ENCODE data around the gene TSPAN4. TPM values are rescaled to one million over a fixed set of nuclear protein-coding genes. Genes with fewer than 3 reads are reported as not detected.
A peak's percentile ranks its signal among the peaks of the same experiment; 100 is the strongest.

Gene TSPAN4
- total and polyA plus RNA-seq, 4 donors = 27.2 to 151 (median 78.6) TPM

DNA sequence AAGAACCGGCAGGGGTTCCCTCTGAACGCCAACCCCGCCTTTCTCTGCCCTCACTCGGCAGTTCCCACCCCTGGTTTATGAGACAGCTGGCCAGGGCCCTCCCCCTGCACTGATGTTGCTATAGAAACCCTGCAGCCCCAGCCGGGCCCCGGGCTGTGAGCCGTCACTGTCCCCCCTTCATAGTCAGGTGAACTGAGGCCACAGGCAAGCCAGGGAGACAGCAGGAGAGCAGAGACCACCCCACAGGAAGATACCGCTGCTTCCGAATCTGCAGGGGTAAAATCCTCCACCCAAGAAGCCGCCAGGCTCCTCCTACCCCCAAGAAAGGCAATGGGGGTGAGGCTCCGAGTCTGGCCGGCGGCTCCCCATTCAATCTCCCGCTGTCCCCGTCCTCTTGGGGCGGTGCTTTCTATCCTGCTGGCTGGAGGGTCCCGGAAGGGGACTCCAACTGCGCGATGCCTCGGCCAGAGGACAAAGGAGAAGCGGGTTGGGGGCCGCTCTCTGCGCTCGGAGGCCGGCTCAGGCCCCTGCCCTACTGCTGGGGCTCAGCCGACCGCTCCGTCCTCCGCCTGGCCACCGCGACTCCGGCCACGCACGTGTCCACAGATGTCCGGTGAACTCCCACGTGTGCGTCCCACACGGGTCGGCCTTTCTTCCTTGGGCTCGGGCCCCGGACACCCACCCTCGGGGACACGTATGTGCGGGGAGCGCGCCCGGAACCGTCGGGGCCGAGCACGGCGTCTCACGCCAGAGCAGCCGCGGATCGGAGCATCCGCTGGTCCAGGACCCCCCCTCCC, 45.2 kb upstream of the TSPAN4 start:
- no peaks in the 10 kb centered on the region for H3K27me3 ChIP-seq (ENCODE audit: control insufficient read depth, insufficient read depth, low read length)
- H3K27ac ChIP-seq (ENCODE audit: low read depth, low read length) = peak overlapping the region; percentile 96
- H3K9me3 ChIP-seq (ENCODE audit: control insufficient read depth, insufficient read depth, low read length) = no peaks in the 10 kb centered on the region
- under 1% methylated on average over 57 of the region's 57 CpGs for WGBS (ENCODE audit: insufficient coverage)
- peaks cover 71% of the 10 kb centered on the region for H3K36me3 ChIP-seq (ENCODE audit: control insufficient read depth, insufficient read depth, low read length)
- H3K4me3 ChIP-seq (ENCODE audit: low read depth, low read length) = peak overlapping the region; percentile 86
- DNase-seq (ENCODE audit: low read depth in 4 of 6, low spot score in 6 of 6) = peak in 3 of 6 donors; percentile 76 to 95 (median 92)
- H3K4me1 ChIP-seq (ENCODE audit: control insufficient read depth, insufficient read depth, low read length) = peaks cover 44% of the 10 kb centered on the region

DNA sequence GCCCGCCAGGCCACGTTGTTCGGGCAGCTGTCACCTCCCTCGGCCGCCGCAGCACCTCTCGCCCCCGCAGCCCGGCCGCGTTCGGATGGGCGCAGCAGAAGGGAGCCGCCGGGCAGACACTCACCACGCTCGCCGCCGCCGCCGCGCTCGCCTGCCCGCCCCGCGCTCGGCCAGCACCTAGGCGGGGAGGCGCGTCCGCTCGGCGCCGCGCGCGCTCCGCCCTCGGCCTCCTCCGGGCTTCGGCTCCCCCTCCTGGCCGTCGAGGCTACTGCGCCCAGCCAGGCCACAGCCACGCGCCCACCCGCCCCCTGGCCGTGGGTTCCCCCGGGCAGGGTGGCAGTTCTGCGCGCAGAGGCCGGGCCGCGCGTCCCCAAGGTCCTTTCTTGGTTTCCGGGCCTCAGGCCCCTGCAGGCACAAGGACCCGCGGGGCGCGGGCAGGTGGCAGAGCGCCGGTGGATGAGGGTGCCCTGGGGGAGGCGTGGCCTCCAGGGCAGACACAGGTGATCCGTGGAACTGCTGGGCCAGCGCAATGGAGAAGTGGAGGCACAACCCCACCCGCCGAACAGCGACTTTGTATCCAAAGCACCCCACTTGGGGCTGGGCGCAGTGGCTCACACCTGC, 44.4 kb upstream of the TSPAN4 start, which contains the start of gene SLC25A22:
TSS of gene SLC25A22 (minus strand) at position 189 of the 621 bp plus-strand sequence. CDS start 3,275 bp downstream, outside the sequence.
- peak in 4 of 6 donors; percentile 71 to 95 (median 86) for DNase-seq (ENCODE audit: low read depth in 4 of 6, low spot score in 6 of 6)
- Histone ChIP-seq H3K4me3 (ENCODE audit: low read depth, low read length) (peak within 1 kb of the TSS; percentile 86), H3K27ac (ENCODE audit: low read depth, low read length) (peak within 1 kb of the TSS; percentile 96), H3K27me3 (ENCODE audit: control insufficient read depth, insufficient read depth, low read length) (no peaks in the 10 kb centered on the region), H3K4me1 (ENCODE audit: control insufficient read depth, insufficient read depth, low read length) (peaks cover 46% of the 10 kb centered on the region), H3K36me3 (ENCODE audit: control insufficient read depth, insufficient read depth, low read length) (peaks cover 71% of the 10 kb centered on the region), H3K9me3 (ENCODE audit: control insufficient read depth, insufficient read depth, low read length) (no peaks in the 10 kb centered on the region)
- WGBS (ENCODE audit: insufficient coverage) = 4% methylated on average over 69 of the region's 69 CpGs

DNA sequence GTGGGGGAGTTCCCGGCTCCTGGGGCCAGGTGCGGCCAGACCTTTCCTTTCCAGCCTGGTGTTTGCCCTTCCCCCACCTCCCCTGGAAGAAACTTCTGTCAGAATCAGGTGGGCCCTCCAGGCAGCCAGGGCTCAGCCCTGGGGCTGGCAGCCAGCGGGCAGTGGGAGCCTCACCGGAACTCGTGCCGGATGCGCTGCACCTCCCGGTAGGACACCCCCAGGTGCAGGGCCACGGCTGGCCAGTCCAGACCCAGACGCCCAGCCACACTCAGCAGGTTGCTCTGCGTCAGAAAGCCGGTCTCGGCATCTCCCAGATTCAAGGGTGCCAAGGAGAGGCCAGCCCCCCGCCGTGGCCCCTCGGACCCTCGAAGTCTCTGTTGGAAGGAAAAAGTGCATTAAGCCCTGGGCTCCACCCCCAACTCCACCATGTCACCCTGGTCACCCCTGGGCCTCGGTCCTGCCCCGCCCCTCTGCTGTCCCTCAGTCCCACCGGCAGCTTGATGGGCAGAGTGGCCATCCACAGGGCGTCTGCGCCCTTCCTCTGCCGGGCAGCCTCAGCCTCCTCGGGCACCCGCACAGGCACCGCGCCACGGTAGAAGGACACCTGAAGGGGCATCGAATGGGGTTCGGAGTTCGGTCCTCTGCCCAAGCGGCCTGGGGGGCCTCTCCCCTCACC, 42.9 kb upstream of the TSPAN4 start:
- Histone ChIP-seq H3K27me3 (ENCODE audit: control insufficient read depth, insufficient read depth, low read length) (no peaks in the 10 kb centered on the region), H3K4me3 (ENCODE audit: low read depth, low read length) (no peak overlapping the region), H3K4me1 (ENCODE audit: control insufficient read depth, insufficient read depth, low read length) (peaks cover 53% of the 10 kb centered on the region), H3K36me3 (ENCODE audit: control insufficient read depth, insufficient read depth, low read length) (peaks cover 65% of the 10 kb centered on the region), H3K27ac (ENCODE audit: low read depth, low read length) (no peak overlapping the region), H3K9me3 (ENCODE audit: control insufficient read depth, insufficient read depth, low read length) (no peaks in the 10 kb centered on the region)
- 95% methylated on average over 31 of the region's 32 CpGs for WGBS (ENCODE audit: insufficient coverage)
- no peak for DNase-seq (ENCODE audit: low read depth in 4 of 6, low spot score in 6 of 6)

DNA sequence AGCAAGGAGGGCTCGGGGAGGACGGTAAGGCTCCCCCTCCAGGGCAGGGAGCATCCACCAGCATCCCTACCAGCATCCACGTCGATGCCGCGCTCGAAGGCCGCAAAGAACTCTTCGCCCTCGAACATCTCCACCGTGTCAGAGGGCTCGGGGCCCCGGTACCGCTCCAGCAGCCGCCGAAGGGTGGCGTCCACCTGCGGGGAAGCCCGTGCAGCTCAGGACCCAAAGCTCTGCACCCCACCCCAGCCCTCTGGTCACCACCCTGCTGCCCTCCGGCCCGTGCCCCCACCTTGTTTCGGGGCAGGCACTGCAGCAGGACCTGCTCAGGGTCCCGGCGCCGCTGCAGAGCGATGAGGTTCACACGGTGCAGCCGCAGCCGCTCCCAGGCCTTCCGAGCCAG, 42.2 kb upstream of the TSPAN4 start:
- Histone ChIP-seq H3K9me3 (ENCODE audit: control insufficient read depth, insufficient read depth, low read length) (no peaks in the 10 kb centered on the region), H3K4me1 (ENCODE audit: control insufficient read depth, insufficient read depth, low read length) (peaks cover 50% of the 10 kb centered on the region), H3K4me3 (ENCODE audit: low read depth, low read length) (no peak overlapping the region), H3K27me3 (ENCODE audit: control insufficient read depth, insufficient read depth, low read length) (no peaks in the 10 kb centered on the region), H3K27ac (ENCODE audit: low read depth, low read length) (no peak overlapping the region), H3K36me3 (ENCODE audit: control insufficient read depth, insufficient read depth, low read length) (peaks cover 58% of the 10 kb centered on the region)
- DNase-seq (ENCODE audit: low read depth in 4 of 6, low spot score in 6 of 6) = no peak
- 97% methylated on average over 30 of the region's 30 CpGs for WGBS (ENCODE audit: insufficient coverage)

DNA sequence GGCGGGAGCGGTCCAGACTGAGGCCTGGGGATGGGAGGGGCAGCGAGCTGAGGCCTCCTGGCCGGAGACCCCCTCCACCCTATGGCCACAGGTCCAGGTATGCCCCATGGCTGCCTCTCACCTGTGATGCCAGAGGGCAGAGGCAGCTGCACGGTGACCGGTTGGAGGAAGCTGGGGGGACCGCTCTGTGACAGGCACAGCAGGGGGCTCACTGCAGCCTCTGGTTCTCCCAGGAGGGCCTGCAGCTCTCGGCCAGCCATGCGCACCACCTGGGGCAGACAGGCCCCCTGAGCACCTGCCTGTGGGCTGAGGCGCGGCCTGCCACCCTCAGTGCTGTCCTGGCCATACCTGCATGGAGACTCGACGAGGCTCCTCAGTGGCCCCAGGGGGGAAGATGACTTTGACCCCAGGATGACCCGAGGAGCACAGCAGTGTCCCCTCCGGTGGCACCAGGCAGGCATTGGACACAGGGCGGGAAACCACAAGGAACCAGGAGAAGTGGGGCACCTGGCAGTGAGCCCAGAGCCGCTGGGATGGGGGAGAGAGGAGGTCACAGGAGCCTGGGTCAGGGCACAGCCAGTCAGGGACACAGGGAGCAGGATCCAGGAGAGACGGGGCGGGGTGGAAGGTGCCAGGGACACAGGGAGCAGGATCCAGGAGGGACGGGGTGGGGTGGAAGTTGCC, 41.4 kb upstream of the TSPAN4 start:
- 93% methylated on average over 19 of the region's 20 CpGs for WGBS (ENCODE audit: insufficient coverage)
- H3K27ac ChIP-seq (ENCODE audit: low read depth, low read length) = no peak overlapping the region
- no peaks in the 10 kb centered on the region for H3K27me3 ChIP-seq (ENCODE audit: control insufficient read depth, insufficient read depth, low read length)
- H3K4me1 ChIP-seq (ENCODE audit: control insufficient read depth, insufficient read depth, low read length) = peaks cover 50% of the 10 kb centered on the region
- DNase-seq (ENCODE audit: low read depth in 4 of 6, low spot score in 6 of 6) = no peak
- H3K9me3 ChIP-seq (ENCODE audit: control insufficient read depth, insufficient read depth, low read length) = no peaks in the 10 kb centered on the region
- H3K4me3 ChIP-seq (ENCODE audit: low read depth, low read length) = no peak overlapping the region
- peaks cover 58% of the 10 kb centered on the region for H3K36me3 ChIP-seq (ENCODE audit: control insufficient read depth, insufficient read depth, low read length)

DNA sequence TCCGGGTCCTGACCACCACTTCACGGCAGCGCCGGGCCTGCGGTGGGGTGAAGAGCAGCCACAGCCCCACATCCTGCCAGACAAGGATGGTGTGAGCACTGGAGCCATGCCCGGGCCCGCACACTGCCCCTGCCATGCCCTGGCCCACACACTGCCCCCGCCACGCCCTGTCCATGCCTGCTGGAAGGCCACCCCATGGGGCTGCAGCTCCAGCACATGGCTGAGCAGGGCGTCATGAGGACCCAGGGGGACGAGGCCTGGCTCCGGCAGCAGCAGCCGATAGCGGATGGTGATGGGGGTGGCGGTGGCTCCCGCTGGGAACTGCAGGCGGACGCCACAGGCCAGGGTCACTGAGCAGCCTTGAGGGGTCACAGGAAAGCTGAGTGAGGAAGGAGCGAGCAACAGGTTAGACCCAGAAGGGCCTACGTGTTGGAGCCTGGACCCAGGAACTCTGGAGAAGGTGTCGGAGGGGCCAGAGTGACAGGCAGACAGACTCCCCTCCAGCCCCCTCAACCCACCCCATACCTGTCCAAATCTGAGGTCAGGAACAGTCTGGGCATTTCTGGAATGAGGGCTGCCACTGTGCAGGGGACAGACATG, 40.5 kb upstream of the TSPAN4 start:
- Histone ChIP-seq H3K27me3 (ENCODE audit: control insufficient read depth, insufficient read depth, low read length) (no peaks in the 10 kb centered on the region), H3K9me3 (ENCODE audit: control insufficient read depth, insufficient read depth, low read length) (no peaks in the 10 kb centered on the region), H3K4me1 (ENCODE audit: control insufficient read depth, insufficient read depth, low read length) (peaks cover 42% of the 10 kb centered on the region), H3K27ac (ENCODE audit: low read depth, low read length) (no peak overlapping the region), H3K36me3 (ENCODE audit: control insufficient read depth, insufficient read depth, low read length) (peaks cover 55% of the 10 kb centered on the region), H3K4me3 (ENCODE audit: low read depth, low read length) (no peak overlapping the region)
- 95% methylated on average over 19 of the region's 21 CpGs for WGBS (ENCODE audit: insufficient coverage)
- DNase-seq (ENCODE audit: low read depth in 4 of 6, low spot score in 6 of 6) = no peak

DNA sequence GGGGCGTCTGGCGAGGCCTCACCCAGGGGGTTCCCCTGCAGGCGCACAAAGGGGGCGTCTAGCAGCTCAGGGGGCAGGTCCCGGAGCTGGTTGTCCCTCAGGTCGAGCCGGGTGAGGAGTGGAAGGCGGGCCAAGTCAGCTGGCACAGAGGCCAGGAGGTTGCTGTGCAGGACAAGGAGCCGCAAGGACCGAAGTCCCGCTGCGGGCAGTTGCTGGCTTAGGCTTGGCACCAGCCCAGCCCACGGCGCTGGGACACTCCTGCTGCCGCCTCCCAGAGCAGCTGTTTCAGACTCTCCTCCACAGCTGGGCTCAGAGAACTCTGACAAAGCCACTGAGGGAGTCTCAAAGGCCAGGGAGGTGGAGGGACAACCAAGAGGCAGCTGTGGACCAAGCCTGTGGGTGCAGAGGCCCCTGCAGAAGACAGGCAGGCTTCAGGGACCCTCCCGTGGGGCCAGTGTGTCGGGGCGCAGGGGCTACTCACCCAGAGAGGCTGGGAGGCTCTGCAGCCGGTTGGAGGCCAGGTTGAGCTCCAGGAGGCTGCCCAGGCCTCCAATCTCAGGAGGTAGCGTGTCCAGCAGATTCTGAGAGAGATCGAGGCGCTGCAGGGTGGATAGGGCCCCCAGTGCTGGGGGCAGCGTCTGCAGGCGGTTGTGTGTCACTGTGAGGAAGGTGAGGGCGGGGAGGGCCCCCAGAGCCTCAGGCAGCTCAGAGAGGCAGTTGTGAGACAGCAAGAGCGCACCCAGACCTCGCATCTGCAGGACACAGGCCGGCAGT, 39.8 kb upstream of the TSPAN4 start:
- no peaks in the 10 kb centered on the region for H3K9me3 ChIP-seq (ENCODE audit: control insufficient read depth, insufficient read depth, low read length)
- H3K27ac ChIP-seq (ENCODE audit: low read depth, low read length) = no peak overlapping the region
- no peaks in the 10 kb centered on the region for H3K27me3 ChIP-seq (ENCODE audit: control insufficient read depth, insufficient read depth, low read length)
- H3K36me3 ChIP-seq (ENCODE audit: control insufficient read depth, insufficient read depth, low read length) = peaks cover 55% of the 10 kb centered on the region
- no peak overlapping the region for H3K4me3 ChIP-seq (ENCODE audit: low read depth, low read length)
- WGBS (ENCODE audit: insufficient coverage) = 93% methylated on average over 28 of the region's 28 CpGs
- no peak for DNase-seq (ENCODE audit: low read depth in 4 of 6, low spot score in 6 of 6)
- peaks cover 37% of the 10 kb centered on the region for H3K4me1 ChIP-seq (ENCODE audit: control insufficient read depth, insufficient read depth, low read length)

DNA sequence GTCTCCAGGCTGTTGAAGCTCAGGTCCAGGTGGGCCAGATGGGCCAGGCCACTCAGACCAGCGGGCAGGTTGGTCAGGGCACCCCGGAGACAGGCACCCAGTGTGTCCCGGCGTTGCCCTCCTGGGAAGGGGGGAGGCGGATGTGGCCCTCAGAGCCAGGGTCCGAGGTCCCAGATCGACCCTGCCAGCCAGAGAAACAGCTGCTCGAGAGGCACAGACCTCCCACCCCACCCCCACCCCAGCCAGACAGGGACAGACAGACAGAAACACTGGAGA, 39.2 kb upstream of the TSPAN4 start:
- 56% methylated on average over 3 of the region's 8 CpGs for WGBS (ENCODE audit: insufficient coverage)
- no peak overlapping the region for H3K27ac ChIP-seq (ENCODE audit: low read depth, low read length)
- H3K9me3 ChIP-seq (ENCODE audit: control insufficient read depth, insufficient read depth, low read length) = no peaks in the 10 kb centered on the region
- H3K36me3 ChIP-seq (ENCODE audit: control insufficient read depth, insufficient read depth, low read length) = peaks cover 55% of the 10 kb centered on the region
- no peaks in the 10 kb centered on the region for H3K27me3 ChIP-seq (ENCODE audit: control insufficient read depth, insufficient read depth, low read length)
- H3K4me3 ChIP-seq (ENCODE audit: low read depth, low read length) = no peak overlapping the region
- DNase-seq (ENCODE audit: low read depth in 4 of 6, low spot score in 6 of 6) = no peak
- peaks cover 38% of the 10 kb centered on the region for H3K4me1 ChIP-seq (ENCODE audit: control insufficient read depth, insufficient read depth, low read length)

Data from spinal cord (tissue), 10 donors.